Measurements from ENCODE around the gene GPD2.

GRCh38 chr2:156553714-156554442 is 117.7 kb downstream of the GPD2 start:
- TF ChIP-seq CTCF (conservative IDR thresholded peaks at IDR 0.05; ENCODE audit: low read depth, low read length) = no peak
- TF ChIP-seq POLR2A (IDR thresholded peaks at IDR 0.05; ENCODE audit: low read depth, low read length) = no peak
- TF ChIP-seq CEBPB (IDR thresholded peaks at IDR 0.05; ENCODE audit: low read depth, low read length) = no peak
- TF ChIP-seq RAD21 (IDR thresholded peaks at IDR 0.05; ENCODE audit: low read length) = no peak
- TF ChIP-seq MAFK (IDR thresholded peaks at IDR 0.05; ENCODE audit: low read depth, low read length) = no peak
- TF ChIP-seq SMC3 (IDR thresholded peaks at IDR 0.05; ENCODE audit: low read depth, low read length) = no peak

All from IMR-90 (cell line).